ENCODE results near the gene PRKAA1.
A peak's percentile ranks its signal among the peaks of the same experiment; 100 is the strongest.
"Not testable (repeated sequence)": the region's sequence is repeated elsewhere in the genome, so short reads cannot be mapped to it uniquely, and the experiment has no call there.

PRKAA1 gene

DNA sequence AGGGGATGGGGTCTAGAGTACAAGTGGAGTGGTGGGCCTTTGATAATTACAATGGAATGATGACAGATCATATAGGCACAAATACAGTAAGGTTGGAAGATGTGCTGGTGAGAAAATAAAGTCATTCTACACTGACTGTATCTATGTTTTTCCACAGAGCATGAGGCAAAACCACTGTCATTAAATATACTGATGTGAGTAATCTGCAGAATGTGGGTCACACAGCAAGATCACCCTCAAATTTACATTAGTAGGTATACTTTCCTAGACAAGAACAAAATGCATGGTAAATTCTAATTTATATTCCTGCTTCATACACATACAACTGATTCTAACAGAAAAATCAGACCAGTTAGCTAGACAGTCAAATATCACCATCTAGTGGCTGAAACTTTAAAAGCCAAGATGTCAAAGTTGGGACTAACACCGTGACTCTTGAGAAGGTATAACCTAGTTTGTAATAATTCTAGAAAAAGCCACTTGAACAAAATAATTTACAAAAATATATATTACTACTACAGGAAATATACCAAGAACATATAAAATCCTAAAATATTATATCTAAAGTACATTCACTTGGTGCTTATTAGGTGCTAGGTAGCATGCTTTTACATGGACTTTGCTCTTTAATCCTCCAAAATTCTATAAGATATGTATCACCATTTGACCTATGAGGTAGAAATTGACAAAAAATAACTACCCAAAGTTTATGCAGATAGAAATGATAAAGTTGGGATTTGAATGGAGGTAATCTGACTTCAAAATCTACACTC is 61.9 kb downstream of the PRKAA1 start:
- H3K4me3 ChIP-seq (ENCODE audit: low read depth, low read length), result no peak overlapping the region
- TF ChIP-seq, protein P1, sequence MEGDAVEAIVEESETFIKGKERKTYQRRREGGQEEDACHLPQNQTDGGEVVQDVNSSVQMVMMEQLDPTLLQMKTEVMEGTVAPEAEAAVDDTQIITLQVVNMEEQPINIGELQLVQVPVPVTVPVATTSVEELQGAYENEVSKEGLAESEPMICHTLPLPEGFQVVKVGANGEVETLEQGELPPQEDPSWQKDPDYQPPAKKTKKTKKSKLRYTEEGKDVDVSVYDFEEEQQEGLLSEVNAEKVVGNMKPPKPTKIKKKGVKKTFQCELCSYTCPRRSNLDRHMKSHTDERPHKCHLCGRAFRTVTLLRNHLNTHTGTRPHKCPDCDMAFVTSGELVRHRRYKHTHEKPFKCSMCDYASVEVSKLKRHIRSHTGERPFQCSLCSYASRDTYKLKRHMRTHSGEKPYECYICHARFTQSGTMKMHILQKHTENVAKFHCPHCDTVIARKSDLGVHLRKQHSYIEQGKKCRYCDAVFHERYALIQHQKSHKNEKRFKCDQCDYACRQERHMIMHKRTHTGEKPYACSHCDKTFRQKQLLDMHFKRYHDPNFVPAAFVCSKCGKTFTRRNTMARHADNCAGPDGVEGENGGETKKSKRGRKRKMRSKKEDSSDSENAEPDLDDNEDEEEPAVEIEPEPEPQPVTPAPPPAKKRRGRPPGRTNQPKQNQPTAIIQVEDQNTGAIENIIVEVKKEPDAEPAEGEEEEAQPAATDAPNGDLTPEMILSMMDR (IDR thresholded peaks at IDR 0.05; ENCODE audit: borderline replicate concordance, insufficient read depth, low read depth, low read length), result peak; percentile 40; the same call in 1 of the 2 replicates

DNA sequence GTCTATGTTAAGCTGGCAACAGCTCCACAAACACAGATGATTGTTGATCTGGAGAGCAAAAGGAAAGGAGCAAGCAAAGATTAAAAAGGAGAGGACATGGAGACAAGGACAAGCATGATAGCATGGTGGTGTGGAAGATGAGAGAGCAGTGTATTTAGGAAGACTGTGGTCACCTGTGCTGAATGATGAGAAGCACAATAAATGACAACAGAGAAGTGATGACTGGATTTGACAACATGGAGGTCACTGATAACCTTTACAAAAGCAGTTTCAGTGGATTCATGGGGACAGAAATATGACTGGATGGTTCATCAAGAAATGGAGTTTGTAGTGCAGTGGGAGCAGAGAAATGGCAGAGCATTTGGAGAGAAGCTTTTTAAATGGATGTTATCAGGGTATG is 62.6 kb downstream of the PRKAA1 start:
- no peak overlapping the region for H3K4me3 ChIP-seq (ENCODE audit: low read depth, low read length)
- TF ChIP-seq, protein P1 (IDR thresholded peaks at IDR 0.05; ENCODE audit: borderline replicate concordance, insufficient read depth, low read depth, low read length), result no peak

DNA sequence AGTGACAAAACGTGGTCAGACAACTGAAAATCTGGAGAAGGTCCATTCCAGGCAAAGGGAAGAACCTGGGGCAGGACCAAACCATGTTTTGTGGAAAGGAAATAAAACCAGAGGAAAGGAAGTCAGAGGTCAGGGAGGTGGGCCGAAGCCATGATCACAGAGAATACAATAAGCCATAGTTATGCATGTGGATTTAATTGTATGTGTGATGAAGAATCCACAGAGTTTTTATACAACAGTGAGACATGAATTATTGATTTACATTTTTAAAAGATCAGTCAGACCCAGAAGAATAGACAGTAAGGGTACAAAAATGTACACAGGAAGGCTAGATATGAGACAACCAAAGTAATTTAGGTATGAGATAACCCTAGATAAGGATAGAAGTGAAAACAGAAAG is 63.2 kb downstream of the PRKAA1 start:
- TF ChIP-seq, protein P1 (IDR thresholded peaks at IDR 0.05; ENCODE audit: borderline replicate concordance, insufficient read depth, low read depth, low read length), result no peak
- H3K4me3 ChIP-seq (ENCODE audit: low read depth, low read length), result no peak overlapping the region

DNA sequence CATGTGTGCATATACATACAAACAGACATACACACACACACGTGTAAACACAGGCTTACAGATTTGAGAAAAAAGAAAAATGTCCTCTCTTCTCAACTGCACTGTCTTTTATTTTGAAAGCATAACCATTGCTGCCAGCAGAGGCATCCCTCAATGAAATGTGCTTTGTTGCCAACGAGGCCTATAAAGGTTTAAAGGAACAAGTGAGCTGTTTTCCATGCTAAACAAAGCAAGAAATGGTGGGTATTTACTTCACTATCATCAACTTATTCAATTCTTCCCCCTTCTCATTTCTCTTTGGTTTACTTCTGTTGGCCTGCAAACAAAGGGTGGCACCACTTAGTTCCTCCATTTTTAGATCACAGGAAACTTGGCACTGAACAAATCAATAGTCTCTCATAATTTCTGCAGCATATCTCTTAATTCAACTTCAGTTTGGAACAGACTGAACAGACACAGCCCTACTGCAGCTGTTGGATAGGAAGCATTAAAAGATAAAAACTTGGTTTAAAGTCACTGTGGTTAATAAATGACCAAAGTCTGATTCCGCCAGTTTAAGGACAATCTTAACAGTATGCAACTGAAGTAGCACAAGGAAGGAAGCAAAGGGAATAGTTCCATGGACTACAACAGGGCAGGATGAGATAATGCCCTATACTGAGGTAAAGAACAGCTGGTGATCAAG is 64.2 kb downstream of the PRKAA1 start:
- TF ChIP-seq, protein P1 (IDR thresholded peaks at IDR 0.05; ENCODE audit: borderline replicate concordance, insufficient read depth, low read depth, low read length), result no peak
- no peak overlapping the region for H3K4me3 ChIP-seq (ENCODE audit: low read depth, low read length)

DNA sequence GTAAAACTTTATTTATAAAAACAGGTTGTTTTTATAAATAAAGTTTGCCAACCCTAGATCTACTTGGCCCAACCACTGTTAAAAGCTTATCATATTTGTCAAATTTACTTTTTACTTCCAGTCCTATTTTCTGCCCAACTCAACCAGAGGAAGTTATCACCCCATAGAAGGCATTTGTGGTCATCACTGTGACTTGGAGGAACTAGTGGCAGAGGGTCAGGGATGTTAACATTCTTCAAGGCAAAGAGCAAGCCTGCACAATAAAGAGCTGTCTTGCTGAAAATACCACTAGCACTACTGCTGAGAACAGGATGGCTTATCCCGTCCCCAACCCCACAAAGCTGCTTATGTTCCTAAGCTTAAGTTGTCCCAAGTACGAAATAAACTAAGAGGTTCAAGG is 64.7 kb downstream of the PRKAA1 start:
- no peak overlapping the region for H3K4me3 ChIP-seq (ENCODE audit: low read depth, low read length)

DNA sequence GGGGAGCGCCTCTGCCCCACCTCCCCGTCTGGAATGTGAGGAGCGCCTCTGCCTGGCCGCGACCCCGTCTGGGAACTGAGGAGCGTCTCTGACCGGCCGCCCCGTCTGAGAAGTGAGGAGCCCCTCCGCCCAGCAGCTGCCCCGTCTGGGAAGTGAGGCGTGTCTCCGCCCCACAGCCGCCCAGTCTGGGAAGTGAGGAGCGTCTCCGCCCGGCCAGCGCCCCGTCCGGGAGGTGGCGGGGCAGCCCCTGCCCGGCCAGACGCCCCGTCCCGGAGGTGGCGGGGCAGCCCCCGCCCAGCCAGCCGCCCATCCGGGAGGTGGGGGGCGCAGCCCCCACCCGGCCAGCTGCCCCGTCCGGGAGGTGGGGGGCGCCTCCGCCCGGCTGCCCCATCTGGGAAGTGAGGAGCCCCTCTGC is 75.7 kb downstream of the PRKAA1 start:
- H3K4me3 ChIP-seq (ENCODE audit: low read depth, low read length), result not testable (repeated sequence)

More for the DNA sequence above, 64.7 kb downstream of the PRKAA1 start:
- TF ChIP-seq, protein P1 (IDR thresholded peaks at IDR 0.05; ENCODE audit: borderline replicate concordance, insufficient read depth, low read depth, low read length), result no peak

DNA sequence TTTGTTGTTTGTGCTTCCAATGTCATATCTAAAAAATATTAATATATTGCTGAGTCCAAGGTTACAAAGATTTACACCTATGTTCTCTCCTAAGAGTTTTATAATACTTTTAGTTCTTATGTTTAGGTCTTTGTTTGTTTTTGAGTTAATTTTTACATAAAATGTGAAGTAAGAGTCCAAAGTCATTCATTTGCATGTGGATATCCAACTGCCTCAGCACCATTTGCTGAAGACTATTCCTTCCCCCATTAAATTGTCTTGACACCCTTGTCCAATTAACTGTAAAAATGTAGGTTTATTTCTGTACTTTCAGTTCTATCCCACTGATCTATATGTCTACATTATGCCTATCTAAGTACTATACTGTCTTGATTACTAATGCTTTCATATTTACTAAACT is 78.1 kb downstream of the PRKAA1 start:
- H3K4me3 ChIP-seq (ENCODE audit: low read depth, low read length), result no peak overlapping the region
- TF ChIP-seq, protein P1 (IDR thresholded peaks at IDR 0.05; ENCODE audit: borderline replicate concordance, insufficient read depth, low read depth, low read length), result no peak
